Measurements from ENCODE around the gene ADCY7. TPM values are rescaled to one million over a fixed set of nuclear protein-coding genes. Genes with fewer than 3 reads are reported as not detected.

Gene ADCY7
- total RNA-seq, 1 experiment from 2014 or later = 5.9 TPM

- no peak for TF ChIP-seq ZNF263 (CRISPR knock-in tag; IDR thresholded peaks at IDR 0.05; ENCODE audit: low read depth)
- no peak for TF ChIP-seq FOXJ3 (CRISPR knock-in tag; IDR thresholded peaks at IDR 0.05; ENCODE audit: borderline replicate concordance)
- no peak for TF ChIP-seq RELA (CRISPR knock-in tag; IDR thresholded peaks at IDR 0.05; ENCODE audit: borderline replicate concordance)
These were observed 5.0 kb downstream of the ADCY7 start (continued) for GRCh38 chr16:50271148-50272041.

GRCh38 chr16:50272111-50272571 lies 5.8 kb downstream of the ADCY7 start:
- no peaks in the 10 kb centered on the region; the same call in 1 of the 2 replicates for H3K27me3 Mint-ChIP-seq (ENCODE audit: low read depth)
- ATAC-seq = no peak
- peaks cover 4% of the 10 kb centered on the region for H3K4me1 Mint-ChIP-seq
- no peak overlapping the region for H3K27ac Mint-ChIP-seq
- ChIA-PET POLR2A (no interaction called here), CTCF (interaction anchor here (1.5 to 1.8 kb wide), 2 partner anchors 62 to 395 kb away, joined by 3 to 7 read pairs; no protein-coding TSS in a partner anchor)
- no peak for TF ChIP-seq MXD4 (CRISPR knock-in tag; IDR thresholded peaks at IDR 0.05; ENCODE audit: borderline replicate concordance)
- TF ChIP-seq, protein P1, sequence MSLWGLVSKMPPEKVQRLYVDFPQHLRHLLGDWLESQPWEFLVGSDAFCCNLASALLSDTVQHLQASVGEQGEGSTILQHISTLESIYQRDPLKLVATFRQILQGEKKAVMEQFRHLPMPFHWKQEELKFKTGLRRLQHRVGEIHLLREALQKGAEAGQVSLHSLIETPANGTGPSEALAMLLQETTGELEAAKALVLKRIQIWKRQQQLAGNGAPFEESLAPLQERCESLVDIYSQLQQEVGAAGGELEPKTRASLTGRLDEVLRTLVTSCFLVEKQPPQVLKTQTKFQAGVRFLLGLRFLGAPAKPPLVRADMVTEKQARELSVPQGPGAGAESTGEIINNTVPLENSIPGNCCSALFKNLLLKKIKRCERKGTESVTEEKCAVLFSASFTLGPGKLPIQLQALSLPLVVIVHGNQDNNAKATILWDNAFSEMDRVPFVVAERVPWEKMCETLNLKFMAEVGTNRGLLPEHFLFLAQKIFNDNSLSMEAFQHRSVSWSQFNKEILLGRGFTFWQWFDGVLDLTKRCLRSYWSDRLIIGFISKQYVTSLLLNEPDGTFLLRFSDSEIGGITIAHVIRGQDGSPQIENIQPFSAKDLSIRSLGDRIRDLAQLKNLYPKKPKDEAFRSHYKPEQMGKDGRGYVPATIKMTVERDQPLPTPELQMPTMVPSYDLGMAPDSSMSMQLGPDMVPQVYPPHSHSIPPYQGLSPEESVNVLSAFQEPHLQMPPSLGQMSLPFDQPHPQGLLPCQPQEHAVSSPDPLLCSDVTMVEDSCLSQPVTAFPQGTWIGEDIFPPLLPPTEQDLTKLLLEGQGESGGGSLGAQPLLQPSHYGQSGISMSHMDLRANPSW (CRISPR knock-in tag; conservative IDR thresholded peaks at IDR 0.05; ENCODE audit: low read depth) = no peak
- TF ChIP-seq ZNF219 (CRISPR knock-in tag; IDR thresholded peaks at IDR 0.05; ENCODE audit: borderline replicate concordance) = no peak
- TF ChIP-seq ZNF138 (CRISPR knock-in tag; conservative IDR thresholded peaks at IDR 0.05) = no peak
- TF ChIP-seq ZNF232 (CRISPR knock-in tag; IDR thresholded peaks at IDR 0.05) = no peak
- no peak for TF ChIP-seq ATF6 (CRISPR knock-in tag; IDR thresholded peaks at IDR 0.05)
- no peak for TF ChIP-seq SMAD3 (CRISPR knock-in tag; IDR thresholded peaks at IDR 0.05; ENCODE audit: borderline replicate concordance)
- no peak for TF ChIP-seq GABPB1 (CRISPR knock-in tag; IDR thresholded peaks at IDR 0.05)
- TF ChIP-seq ATF1 (CRISPR knock-in tag; IDR thresholded peaks at IDR 0.05) = no peak
- TF ChIP-seq FOXP4 (CRISPR knock-in tag; IDR thresholded peaks at IDR 0.05) = no peak
- TF ChIP-seq ZNF425 (CRISPR knock-in tag; conservative IDR thresholded peaks at IDR 0.05) = no peak
- H3K36me3 Mint-ChIP-seq = no peaks in the 10 kb centered on the region
- no peak for DNase-seq (ENCODE audit: low spot score)
- no peaks in the 10 kb centered on the region for H3K9me3 Mint-ChIP-seq
- H3K4me3 Mint-ChIP-seq = no peak overlapping the region

Data from WTC11 (cell line).